ENCODE data around the gene CLK2.

DNA sequence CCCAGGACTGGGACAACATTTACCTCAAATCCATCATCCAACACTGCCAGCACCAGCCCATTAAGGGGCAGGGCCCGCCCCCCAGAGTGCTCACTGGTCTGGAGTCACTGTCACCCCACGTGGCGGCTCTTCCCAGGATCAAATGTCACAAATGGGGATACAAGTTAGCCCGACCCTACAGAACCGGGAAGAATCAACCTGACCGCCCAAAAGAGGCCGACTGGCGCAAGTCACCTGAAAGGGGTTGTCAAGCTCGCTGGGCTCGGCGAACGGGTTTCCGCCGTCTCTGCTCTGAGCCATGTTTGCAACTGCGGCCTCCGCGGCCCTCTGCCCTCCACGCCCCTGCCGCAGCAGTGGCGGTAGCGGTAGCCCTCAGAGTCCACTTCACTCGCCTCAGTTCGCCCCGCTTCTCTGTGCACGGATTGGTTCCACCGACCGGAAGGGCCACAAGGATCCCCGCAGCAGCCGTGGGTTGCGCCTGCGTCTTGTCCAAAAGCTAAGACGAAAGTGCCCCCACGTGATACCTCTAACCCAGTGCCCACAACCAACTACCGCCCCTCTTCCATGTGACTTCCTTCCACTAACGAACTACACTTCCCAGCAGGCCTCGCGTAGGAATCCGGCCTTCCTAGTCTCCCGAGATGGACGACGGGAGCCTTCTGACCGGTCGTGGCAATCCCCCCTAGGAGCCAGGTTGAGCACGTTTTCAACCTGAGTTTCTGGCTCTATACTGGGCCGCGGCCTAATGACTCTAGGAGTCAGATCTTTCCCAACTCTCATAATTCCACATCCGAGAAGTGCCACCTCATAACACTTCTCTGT, 11.2 kb downstream of the CLK2 start, which contains the start of gene SCAMP3:
- TF ChIP-seq, protein P1, sequence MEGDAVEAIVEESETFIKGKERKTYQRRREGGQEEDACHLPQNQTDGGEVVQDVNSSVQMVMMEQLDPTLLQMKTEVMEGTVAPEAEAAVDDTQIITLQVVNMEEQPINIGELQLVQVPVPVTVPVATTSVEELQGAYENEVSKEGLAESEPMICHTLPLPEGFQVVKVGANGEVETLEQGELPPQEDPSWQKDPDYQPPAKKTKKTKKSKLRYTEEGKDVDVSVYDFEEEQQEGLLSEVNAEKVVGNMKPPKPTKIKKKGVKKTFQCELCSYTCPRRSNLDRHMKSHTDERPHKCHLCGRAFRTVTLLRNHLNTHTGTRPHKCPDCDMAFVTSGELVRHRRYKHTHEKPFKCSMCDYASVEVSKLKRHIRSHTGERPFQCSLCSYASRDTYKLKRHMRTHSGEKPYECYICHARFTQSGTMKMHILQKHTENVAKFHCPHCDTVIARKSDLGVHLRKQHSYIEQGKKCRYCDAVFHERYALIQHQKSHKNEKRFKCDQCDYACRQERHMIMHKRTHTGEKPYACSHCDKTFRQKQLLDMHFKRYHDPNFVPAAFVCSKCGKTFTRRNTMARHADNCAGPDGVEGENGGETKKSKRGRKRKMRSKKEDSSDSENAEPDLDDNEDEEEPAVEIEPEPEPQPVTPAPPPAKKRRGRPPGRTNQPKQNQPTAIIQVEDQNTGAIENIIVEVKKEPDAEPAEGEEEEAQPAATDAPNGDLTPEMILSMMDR (IDR thresholded peaks at IDR 0.05; ENCODE audit: low read length): no peak
- TF ChIP-seq EZH2 (optimal IDR thresholded peaks at IDR 0.05; ENCODE audit: low read depth, low read length): no peak
- TF ChIP-seq EZH2phosphoT487 (IDR thresholded peaks at IDR 0.05; ENCODE audit: low read length): no peak

Data from MM.1S (cell line).